Right forelimb (tissue), 1 donor: Measurements from ENCODE around the gene PSMD13.
"Not testable (repeated sequence)": the region's sequence is repeated elsewhere in the genome, so short reads cannot be mapped to it uniquely, and the experiment has no call there.

ENCODE experiments used
- DNase-seq: peaks from one replicate; pipeline ENCODE4 v3.0.0-alpha.2; 2018

The PSMD13 gene

GRCh38 chr11:278001-278951 is 41.5 kb downstream of the PSMD13 start, which contains the start of gene NLRP6:
Gene NLRP6, plus strand, starts transcription at chr11:278407. Its CDS starts 163 bp downstream, at chr11:278570.
- DNase-seq, result no peak

- no peak for DNase-seq
These were observed 42.5 kb downstream of the PSMD13 start for GRCh38 chr11:279040-279965.

- no peak for DNase-seq
These were observed 43.4 kb downstream of the PSMD13 start for GRCh38 chr11:279966-280705.

GRCh38 chr11:280706-281485 is 44.1 kb downstream of the PSMD13 start:
- no peak for DNase-seq

- peak; percentile 38 for DNase-seq
These were observed 44.8 kb downstream of the PSMD13 start for GRCh38 chr11:281486-282161.

- no peak for DNase-seq
These were observed 45.4 kb downstream of the PSMD13 start for GRCh38 chr11:282171-282570.

- DNase-seq, result no peak
These were observed 46.0 kb downstream of the PSMD13 start for GRCh38 chr11:282630-283360.

- no peak for DNase-seq
These were observed 46.8 kb downstream of the PSMD13 start for GRCh38 chr11:283405-284104.

GRCh38 chr11:284105-285020 is 47.6 kb downstream of the PSMD13 start:
- DNase-seq, result peak; percentile 40

GRCh38 chr11:285021-285893 is 48.5 kb downstream of the PSMD13 start:
- peak; percentile 32 for DNase-seq

- no peak for DNase-seq
These were observed 49.1 kb downstream of the PSMD13 start for GRCh38 chr11:285894-286220.

- not testable (repeated sequence) for DNase-seq
These were observed 50.4 kb downstream of the PSMD13 start for GRCh38 chr11:286977-287820.

GRCh38 chr11:287821-288477 is 51.2 kb downstream of the PSMD13 start:
- DNase-seq, result no peak

GRCh38 chr11:288478-289397 is 52.0 kb downstream of the PSMD13 start, which contains the start of gene PGGHG:
Gene PGGHG, plus strand, starts transcription at chr11:289126. Its CDS starts 691 bp downstream, at chr11:289817.
- DNase-seq, result peak; percentile 65

GRCh38 chr11:289398-289711 is 52.6 kb downstream of the PSMD13 start:
- DNase-seq, result peak; percentile 45
